K562 (cell line): Measurements from ENCODE around the gene TMEM184A. TPM values are rescaled to one million over a fixed set of nuclear protein-coding genes. Genes with fewer than 3 reads are reported as not detected.

Experiments
- ARID3B ChIP-seq: fragments of 250-450 bp; sonication (Bioruptor Pico); IDR thresholded peaks from 2 replicates; pipeline ENCODE4 v1.4.0; 2020; ENCODE audit warnings: borderline replicate concordance
- ETV5 ChIP-seq: sonication (generic); formaldehyde crosslinking; IDR thresholded peaks from 2 replicates; pipeline ENCODE4 v1.4.0; 2020; ENCODE audit warnings: low read depth, mild to moderate bottlenecking, missing genetic modification reagents
- FOXP1 ChIP-seq: sonication (generic); formaldehyde crosslinking; IDR thresholded peaks from 2 replicates; pipeline ENCODE4 v1.8.0; 2022; ENCODE audit warnings: mild to moderate bottlenecking, missing genetic modification reagents
- ILK ChIP-seq: fragments of 450-650 bp; IDR thresholded peaks from 2 replicates; pipeline ENCODE4 v1.6.1; 2016; ENCODE audit warnings: missing genetic modification characterization, low read depth, mild to moderate bottlenecking, missing compliant biosample characterization, moderate library complexity, borderline replicate concordance
- NFE2 ChIP-seq: IDR thresholded peaks from 2 replicates; pipeline ENCODE4 v1.6.1; 2014; ENCODE audit warnings: antibody characterized with exemption, low read depth
- NFE2L1 ChIP-seq: fragments of 450-650 bp; IDR thresholded peaks from 2 replicates; pipeline ENCODE4 v1.6.1; 2016; ENCODE audit warnings: missing genetic modification characterization, low read depth, mild to moderate bottlenecking, missing compliant biosample characterization, moderate library complexity, borderline replicate concordance
- NR2C2 ChIP-seq, 2 experiments: fragments of 200-800 bp in 1 of 2; sonication (Bioruptor generic) in 1 of 2; sonication (generic) in 1 of 2; formaldehyde crosslinking in 1 of 2; IDR thresholded peaks; 2 replicates each; pipeline versions ENCODE4 v1.6.1 to v1.8.0; 2016 to 2022; ENCODE audit warnings: mild to moderate bottlenecking in 1 of 2, missing compliant biosample characterization in 1 of 2, missing genetic modification characterization in 1 of 2, missing genetic modification reagents in 1 of 2
- PHB ChIP-seq: fragments of 250-450 bp; sonication (Bioruptor Pico); IDR thresholded peaks from 2 replicates; pipeline ENCODE4 v1.5.0; 2021
- PHF8 ChIP-seq: fragments of 200-600 bp; sonication (generic); IDR thresholded peaks from 2 replicates; pipeline ENCODE4 v1.6.1; 2012; ENCODE audit warnings: mixed run types, mild to moderate bottlenecking, inconsistent platforms, low read length, moderate library complexity, borderline replicate concordance
- SETDB1 ChIP-seq: IDR thresholded peaks from one replicate; pipeline ENCODE4 v1.6.1; 2012; ENCODE audit warnings: low read length, control low read depth, inconsistent platforms
- SP1 ChIP-seq: sonication (generic); formaldehyde crosslinking; IDR thresholded peaks from 2 replicates; pipeline ENCODE4 v1.8.1; 2022; ENCODE audit warnings: mild to moderate bottlenecking, missing genetic modification reagents
- TGIF2 ChIP-seq: sonication (generic); formaldehyde crosslinking; IDR thresholded peaks from 2 replicates; pipeline ENCODE4 v1.8.1; 2022; ENCODE audit warnings: mild to moderate bottlenecking, missing genetic modification reagents, moderate library complexity
- VEZF1 ChIP-seq: fragments of 200-800 bp; sonication (Bioruptor generic); IDR thresholded peaks from 2 replicates; pipeline ENCODE4 v1.6.1; 2017; ENCODE audit warnings: missing genetic modification characterization, missing compliant biosample characterization
- ZBTB5 ChIP-seq: fragments of 450-650 bp; IDR thresholded peaks from 2 replicates; pipeline ENCODE4 v1.6.1; 2017; ENCODE audit warnings: antibody characterized with exemption
- ZNF174 ChIP-seq: fragments of 250-450 bp; sonication (Bioruptor Pico); IDR thresholded peaks from 2 replicates; pipeline ENCODE4 v1.4.0; 2020; ENCODE audit warnings: mild to moderate bottlenecking
- ZNF263 ChIP-seq: sonication (generic); formaldehyde crosslinking; IDR thresholded peaks from 2 replicates; pipeline ENCODE4 v1.8.0; 2022; ENCODE audit warnings: mild to moderate bottlenecking, missing genetic modification reagents, borderline replicate concordance
- polyA plus RNA-seq, 8 experiments: library from polyadenylated mRNA; depleted of rRNA in 4 of 8; stranded (reverse) in 5 of 8; unstranded in 3 of 8; fragments of >200 nt; fragmentation: Nextera tagmentation in 2 of 8; fragmentation: Illumina TruSeq in 1 of 8; extraction: Ambion mirVana in 2 of 8; extraction: Trizol in 1 of 8; gene quantifications; 2 replicates each; pipeline versions ENCODE4 v1.2.1 to v1.2.3, GENCODE V29; 2011 to 2014; ENCODE audit warnings: inconsistent platforms in 1 of 8, missing spikeins in 1 of 8
- total RNA-seq, 7 experiments: library from RNA; depleted of rRNA in 6 of 7; stranded (reverse); fragments of >200 nt in 6 of 7; fragmentation: Illumina TruSeq in 2 of 7; extraction: Trizol in 2 of 7; gene quantifications; 2 replicates each; pipeline versions ENCODE4 v1.2.1 to v1.2.3, GENCODE V29; 2011 to 2021; ENCODE audit warnings: low replicate concordance in 1 of 7
- TF ChIP-seq, protein P1 (sequence below): fragments of 450-650 bp; IDR thresholded peaks from 2 replicates; pipeline ENCODE4 v1.6.1; 2016

Gene TMEM184A
- total and polyA plus RNA-seq, 9 of the 15 experiments (the other 6 are each of a cell fraction or from before 2014, with no cell fraction given): 0.10 to 0.18 (median 0.11) TPM; not detected in 6

DNA sequence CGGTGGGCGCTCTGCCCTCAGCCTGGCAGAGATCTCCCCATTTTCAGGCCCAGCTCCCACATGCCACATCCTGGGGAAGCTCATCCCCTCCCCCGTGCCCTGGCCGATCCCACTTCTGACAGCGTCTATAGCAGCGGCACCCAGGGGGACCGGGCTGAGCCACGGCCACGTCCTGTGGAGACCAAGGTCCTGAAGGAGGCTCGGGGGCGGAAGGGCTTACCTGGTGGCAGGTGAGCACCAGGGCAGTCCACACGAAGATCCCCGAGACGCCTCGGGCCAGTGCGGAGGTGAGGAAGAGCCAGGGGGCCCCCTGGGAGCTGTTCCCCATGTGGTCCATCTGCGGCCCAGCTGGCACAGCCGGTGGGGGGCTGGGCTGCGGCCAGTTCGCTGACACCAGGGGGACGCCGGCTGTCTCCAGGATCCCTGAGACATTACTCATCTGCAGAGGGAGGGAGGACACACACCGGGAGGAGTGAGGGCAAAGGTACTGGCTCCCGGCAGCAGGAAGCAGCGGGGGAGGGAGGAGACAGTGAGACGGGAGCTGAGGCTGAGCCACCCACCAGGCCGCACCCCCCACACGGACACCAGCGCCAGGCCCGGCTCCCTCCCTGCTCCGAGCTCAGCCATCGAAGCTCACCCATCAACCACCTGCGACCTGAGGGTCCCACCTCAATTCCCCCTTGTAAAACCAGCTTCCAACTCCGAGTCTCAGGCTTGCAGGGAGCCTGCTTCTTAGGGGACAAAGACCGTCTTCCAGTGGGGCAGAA, 776 bp downstream of the TMEM184A start (continued):
- TF ChIP-seq SETDB1: no peak
- 0 out of 2 replicates have a peak, but pooled peaks have one; percentile 39 for TF ChIP-seq ETV5
- TF ChIP-seq PHB (CRISPR knock-in tag): no peak
- no peak for TF ChIP-seq ARID3B (CRISPR knock-in tag)
- peak; percentile 64 for TF ChIP-seq VEZF1 (CRISPR knock-in tag)
- TF ChIP-seq, protein P1, sequence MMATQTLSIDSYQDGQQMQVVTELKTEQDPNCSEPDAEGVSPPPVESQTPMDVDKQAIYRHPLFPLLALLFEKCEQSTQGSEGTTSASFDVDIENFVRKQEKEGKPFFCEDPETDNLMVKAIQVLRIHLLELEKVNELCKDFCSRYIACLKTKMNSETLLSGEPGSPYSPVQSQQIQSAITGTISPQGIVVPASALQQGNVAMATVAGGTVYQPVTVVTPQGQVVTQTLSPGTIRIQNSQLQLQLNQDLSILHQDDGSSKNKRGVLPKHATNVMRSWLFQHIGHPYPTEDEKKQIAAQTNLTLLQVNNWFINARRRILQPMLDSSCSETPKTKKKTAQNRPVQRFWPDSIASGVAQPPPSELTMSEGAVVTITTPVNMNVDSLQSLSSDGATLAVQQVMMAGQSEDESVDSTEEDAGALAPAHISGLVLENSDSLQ: peak; percentile 38
- peak; percentile 96 for TF ChIP-seq ZNF263
- no peak for TF ChIP-seq NFE2
- TF ChIP-seq FOXP1: no peak
- peak; percentile 13; the same call in 1 of the 2 replicates for TF ChIP-seq PHF8
- TF ChIP-seq SP1 (CRISPR knock-in tag): no peak
- no peak for TF ChIP-seq ZBTB5
- TF ChIP-seq ILK (tag): no peak
- no peak for TF ChIP-seq NR2C2 (CRISPR knock-in tag; IDR thresholded peaks at IDR 0.05)
- TF ChIP-seq NR2C2 (tag; IDR thresholded peaks at IDR 0.05): peak; percentile 31; the same call in 1 of the 2 replicates
- TF ChIP-seq ZNF174 (CRISPR knock-in tag): no peak
- TF ChIP-seq TGIF2: no peak
- TF ChIP-seq NFE2L1 (tag): no peak
